GM21390 (cell line): ENCODE results near the gene PFN1.

ENCODE experiments used
- ATAC-seq: cut with Tn5 transposase; IDR thresholded peaks from one replicate; pipeline ENCODE4 v1.9.1; 2021; ENCODE audit not compliant: unreplicated experiment

PFN1 gene

DNA sequence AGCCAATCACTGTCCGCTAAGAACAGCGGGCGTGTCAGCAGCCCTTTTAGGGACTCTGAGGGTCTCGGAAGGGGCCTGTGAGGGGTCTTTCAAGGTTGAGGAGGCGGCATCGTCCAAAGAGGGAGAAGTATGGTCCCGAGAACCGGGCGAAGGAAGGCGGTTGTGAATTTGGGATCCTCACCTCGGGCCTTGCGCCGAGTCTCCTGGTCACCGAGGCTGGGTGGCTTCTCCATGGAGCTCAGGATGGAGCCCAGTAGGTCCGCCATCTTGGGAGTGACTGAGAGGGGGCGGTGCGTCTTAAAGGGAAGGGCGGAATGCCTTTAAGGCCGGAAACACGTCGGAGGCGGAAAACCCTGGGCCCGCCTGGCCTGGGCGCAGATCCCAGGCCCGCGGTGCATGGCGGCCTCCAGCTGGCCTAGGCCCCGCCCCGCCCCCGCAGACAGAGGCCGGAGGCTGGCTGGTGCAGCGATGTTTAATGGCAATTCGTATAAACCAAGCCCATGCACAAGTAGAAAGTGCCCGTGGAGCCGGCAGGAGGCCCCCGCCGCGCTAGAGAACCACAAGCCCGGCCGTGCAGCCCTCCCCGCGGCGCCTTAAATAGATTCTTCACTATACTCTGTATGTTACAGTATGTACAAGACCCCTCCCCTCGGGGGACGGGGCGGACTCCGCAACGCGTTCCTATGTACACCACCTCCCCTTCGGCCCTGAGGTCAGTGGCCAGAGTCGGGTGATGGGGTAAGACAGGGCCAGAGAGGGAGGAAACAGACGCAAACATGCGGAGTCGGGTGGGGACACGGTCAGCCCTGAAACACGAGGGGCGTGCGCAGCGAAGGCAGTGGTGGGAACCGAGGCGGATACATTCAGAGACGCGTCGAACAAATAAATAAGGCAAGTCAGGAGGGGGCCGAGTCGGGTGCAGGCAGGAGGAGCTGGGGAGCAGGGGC is 19.5 kb upstream of the PFN1 start, which contains the start of gene SPAG7:
SPAG7 (minus strand) TSS at position 279 of the 947 bp plus-strand sequence; CDS start at position 266, 13 bp downstream.
- peak; percentile 49 for ATAC-seq

DNA sequence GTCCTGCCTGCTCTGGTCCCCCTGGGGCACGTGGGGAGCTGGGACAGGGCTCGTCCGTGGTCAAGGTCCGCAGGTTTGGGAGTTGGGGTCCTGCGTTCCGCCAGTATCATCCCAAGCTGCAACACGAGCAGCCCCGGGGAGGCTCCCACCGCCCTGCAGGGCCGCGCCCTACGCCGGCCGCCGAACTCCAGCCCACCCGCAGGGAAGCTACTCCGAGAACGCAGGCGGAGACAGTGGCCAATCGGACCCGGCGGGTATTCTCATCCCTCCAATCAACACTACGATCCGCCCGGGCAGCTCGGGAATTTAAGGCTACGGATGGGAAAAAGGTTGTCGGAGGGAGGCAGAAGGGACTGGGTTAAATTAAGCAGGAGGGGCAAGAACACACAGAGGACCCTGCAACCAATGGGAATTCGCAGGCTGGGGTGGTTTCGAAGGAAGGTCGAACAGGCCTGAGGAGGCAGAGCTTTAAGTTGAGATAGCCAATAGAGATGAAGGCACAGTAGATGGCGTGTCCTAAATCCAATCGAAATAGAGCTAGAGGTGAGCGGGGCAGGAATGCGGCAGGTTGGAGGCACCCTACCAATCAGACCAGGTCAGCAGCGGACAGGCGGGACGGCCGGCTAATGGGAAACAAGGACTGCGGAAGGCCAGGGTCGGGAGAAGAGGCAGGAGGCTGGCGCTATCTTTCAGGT is 18.7 kb upstream of the PFN1 start:
- ATAC-seq: peak; percentile 74

- no peak for ATAC-seq
Observed at GRCh38 chr17:4965311-4965986, 17.1 kb upstream of the PFN1 start.

GRCh38 chr17:4960279-4960922 is 12.1 kb upstream of the PFN1 start:
- ATAC-seq: no peak

DNA sequence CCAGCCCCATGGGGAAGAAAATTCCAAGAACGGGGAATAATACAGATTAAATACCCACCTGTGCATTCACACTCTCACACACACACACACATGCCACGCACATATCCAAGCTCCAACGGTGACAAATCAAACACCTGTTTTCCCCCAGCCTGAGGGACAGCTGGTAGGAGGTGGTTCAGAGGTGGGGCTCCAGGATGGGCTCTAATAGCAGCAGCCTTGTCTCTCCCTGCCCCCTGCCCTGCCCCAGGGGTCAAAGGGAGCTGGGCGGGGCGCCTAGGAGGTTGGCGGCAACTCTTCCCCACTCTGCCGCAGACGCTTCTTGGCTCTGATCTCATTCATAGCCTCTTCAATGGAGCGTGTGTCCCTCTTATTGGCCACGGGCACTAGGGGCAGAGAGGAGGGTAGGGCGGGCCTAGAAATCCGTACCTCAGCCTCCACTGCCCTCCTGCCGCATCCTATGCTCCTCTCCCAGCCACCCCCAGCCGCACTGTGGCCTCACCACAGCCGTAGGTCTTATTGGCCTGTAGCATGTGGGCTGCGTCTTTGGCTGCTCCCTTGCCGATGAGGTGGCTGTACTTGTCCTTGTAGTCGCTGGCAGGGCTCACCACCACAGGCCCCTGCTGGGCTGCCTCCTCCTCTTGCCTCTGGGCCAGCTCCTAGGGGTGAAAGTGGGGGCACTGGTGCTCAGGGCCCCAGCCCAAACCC is 11.1 kb upstream of the PFN1 start:
- ATAC-seq: no peak

GRCh38 chr17:4958102-4958501 is 9.8 kb upstream of the PFN1 start:
- ATAC-seq: no peak

DNA sequence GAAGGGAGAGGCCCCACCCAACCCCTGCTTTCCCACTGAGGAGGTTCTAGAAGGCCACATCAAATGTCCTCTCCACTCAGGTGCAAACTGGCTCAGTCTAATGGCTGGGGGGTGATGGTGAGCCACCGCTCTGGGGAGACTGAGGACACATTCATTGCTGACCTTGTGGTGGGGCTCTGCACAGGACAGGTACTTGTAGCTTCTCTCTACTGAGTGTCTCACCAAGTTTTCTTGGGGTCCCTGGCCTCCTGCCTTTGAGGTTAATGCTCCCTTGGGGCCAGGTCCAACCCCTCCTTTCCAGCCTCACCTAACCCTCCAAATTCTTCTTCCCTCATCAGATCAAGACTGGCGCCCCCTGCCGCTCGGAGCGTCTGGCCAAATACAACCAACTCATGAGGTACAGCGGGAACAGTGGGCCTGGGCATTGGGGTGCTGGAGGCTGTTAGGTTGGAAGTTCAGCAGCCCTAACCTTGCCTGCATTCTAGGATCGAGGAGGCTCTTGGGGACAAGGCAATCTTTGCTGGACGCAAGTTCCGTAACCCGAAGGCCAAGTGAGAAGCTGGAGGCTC is 8.2 kb upstream of the PFN1 start:
- ATAC-seq: no peak

DNA sequence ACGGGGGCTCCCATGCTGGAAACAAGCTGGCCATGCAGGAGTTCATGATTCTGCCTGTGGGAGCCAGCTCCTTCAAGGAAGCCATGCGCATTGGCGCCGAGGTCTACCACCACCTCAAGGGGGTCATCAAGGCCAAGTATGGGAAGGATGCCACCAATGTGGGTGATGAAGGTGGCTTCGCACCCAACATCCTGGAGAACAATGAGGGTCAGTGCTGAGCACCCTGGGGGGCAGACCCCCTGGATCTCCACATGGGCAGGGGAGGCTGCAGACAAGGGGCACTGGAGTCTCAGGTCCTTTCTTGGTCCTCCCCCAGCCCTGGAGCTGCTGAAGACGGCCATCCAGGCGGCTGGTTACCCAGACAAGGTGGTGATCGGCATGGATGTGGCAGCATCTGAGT is 6.8 kb upstream of the PFN1 start:
- no peak for ATAC-seq

GRCh38 chr17:4953451-4953961 is 5.2 kb upstream of the PFN1 start:
- no peak for ATAC-seq

- no peak for ATAC-seq
Observed at GRCh38 chr17:4951486-4951885, 3.2 kb upstream of the PFN1 start.

DNA sequence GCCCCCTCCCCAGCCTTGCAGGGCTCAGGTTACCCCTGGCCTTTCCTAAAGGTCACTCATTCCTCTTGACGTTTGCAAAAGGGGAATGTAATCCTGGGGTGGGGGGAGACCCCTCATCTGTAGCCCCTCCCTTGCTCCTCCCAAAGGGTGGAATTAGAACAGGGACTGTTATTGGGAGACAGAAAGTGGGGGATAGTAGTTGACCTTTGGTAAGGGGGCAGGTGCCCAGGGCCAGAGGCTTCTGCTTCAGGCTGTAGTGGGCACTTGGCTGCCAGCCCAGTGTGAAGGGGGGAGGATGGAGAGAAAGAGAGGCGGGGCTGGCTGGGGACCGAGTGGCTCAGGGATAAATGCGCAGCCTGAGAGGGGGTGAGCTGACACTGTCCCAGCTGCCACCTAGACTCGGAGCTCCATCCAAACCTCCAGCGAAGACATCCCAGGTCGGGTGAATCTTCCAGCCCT is 2.4 kb upstream of the PFN1 start, which contains the start of gene ENO3:
ENO3 (plus strand) TSS at position 374 of the 459 bp plus-strand sequence. CDS start 711 bp downstream, outside the sequence.
- no peak for ATAC-seq

GRCh38 chr17:4950075-4950745 is 1.9 kb upstream of the PFN1 start:
- no peak for ATAC-seq

GRCh38 chr17:4949321-4950074 is 1.2 kb upstream of the PFN1 start:
- ATAC-seq: no peak

DNA sequence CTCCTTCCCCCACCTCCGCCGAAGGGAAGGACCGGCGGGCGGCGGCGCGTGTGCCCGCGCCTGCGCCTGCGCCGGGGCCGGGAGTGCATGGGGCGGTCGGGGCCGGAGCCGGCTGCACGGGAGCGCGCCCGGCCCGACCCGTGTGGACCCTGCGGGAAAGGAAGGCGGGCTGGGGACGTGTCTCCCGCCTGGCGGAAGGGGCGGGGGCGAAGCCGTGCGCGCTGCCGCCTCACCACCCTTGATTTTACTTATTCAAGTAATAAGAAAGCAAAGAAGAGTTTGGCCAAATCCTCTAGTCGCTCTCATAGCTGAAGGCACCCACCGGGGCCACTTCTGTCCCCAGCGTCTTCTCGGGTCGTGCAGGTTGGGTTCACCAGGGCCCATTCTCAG is 596 bp upstream of the PFN1 start:
- no peak for ATAC-seq

DNA sequence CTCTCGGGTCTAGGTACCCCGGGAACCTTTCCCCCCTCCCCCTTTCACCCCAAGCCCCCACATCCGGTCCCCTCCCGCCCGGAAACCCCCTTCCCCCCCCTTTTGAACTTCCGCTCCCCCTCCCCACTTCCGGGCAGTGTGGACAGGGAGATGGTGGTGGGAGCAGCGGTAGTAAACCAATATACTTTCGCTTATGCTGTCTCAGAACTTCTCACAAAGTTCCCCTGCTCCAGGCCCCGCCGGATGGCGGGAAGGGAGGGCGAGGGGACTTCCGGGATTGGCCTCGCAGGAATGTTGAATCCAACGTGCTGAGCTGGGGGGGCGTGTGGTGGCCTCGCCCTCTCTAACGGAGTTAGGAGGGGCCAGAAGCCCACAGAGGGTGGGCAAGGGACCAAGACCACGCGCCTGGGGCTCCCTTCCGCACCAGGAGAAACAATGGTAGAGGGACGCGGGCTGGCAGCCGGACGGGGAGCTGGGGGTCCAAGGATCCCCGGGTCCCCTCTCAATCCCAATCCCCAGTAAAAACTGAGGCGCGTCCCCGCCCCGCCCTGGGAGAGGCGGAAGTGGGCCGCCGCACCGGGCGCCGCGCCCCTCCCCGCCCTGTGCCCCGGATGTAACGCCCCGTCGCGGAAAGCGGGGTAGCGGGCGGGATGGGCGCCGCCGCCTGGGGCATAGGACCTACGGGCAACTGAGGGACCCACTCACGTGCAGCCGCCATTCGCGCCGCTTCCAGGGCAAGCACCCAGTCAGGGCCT is 742 bp downstream of the PFN1 start:
- ATAC-seq: no peak

DNA sequence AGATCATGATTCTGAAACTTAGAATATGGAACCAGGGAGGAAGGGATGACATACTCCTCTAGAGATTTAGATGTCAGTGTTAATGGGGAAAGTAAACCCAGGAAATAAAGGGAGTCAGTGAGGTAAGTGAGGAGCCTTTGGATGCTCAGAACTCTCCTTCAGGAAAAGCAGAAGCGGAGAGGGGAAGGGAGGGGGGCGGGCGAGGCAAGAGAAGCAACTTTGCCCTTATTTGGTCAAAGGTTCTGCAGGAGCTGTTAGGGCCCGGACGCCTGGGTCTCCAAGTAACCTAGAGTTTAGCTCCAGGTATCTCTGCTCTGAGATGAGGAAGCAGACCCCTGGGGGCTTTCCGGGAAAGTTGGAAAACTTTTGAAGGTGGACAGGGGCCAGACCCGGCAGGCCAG is 1.3 kb downstream of the PFN1 start:
- no peak for ATAC-seq

- no peak for ATAC-seq
Observed at GRCh38 chr17:4946312-4946976, 1.9 kb downstream of the PFN1 start.
